GM12878 (cell line): Measurements from ENCODE around the gene ENPP7. TPM values are rescaled to one million over a fixed set of nuclear protein-coding genes. Genes with fewer than 3 reads are reported as not detected.

ENCODE experiments used
- ATAC-seq: fragments of 200-7000 bp; cut with Tn5 transposase; 3 replicates; pipeline ENCODE4 v1.9.1; 2020; ENCODE audit warnings: mild to moderate bottlenecking, moderate library complexity
- BruUV-seq: library from RNA; stranded (reverse); fragments of 400-500 nt; replicated peaks from 2 replicates; lab custom pipeline; 2021; lab: Mats Ljungman, UMichigan
- CTCF ChIA-PET: fragments of 300-600 bp; sonication (Branson Sonifier 250); formaldehyde crosslinking; extraction: SDS; loops from one replicate; lab custom pipeline; 2021; ENCODE audit warnings: inconsistent platforms; lab: Yijun Ruan, JAX
- POLR2A ChIA-PET: fragments of 350-600 bp; formaldehyde crosslinking; extraction: SDS; loops from one replicate; lab custom pipeline; 2021; ENCODE audit warnings: inconsistent platforms; lab: Charles Lee
- RAD21 ChIA-PET: fragments of 300-600 bp; sonication (Branson Sonifier 250); formaldehyde crosslinking; loops from one replicate; lab custom pipeline; 2023; ENCODE audit warnings: antibody characterized with exemption; ENCODE audit not compliant: unreplicated experiment; lab: Charles Lee
- SMC1A ChIA-PET: fragments of 300-600 bp; sonication (Branson Sonifier 250); formaldehyde crosslinking; loops from one replicate; lab custom pipeline; 2023; ENCODE audit not compliant: unreplicated experiment, uncharacterized antibody; lab: Charles Lee
- DNase-seq: peaks from one replicate; pipeline ENCODE4 v3.0.0-alpha.2; 2011; ENCODE audit warnings: low read depth, low spot score
- FAIRE-seq: peaks from 3 replicates; lab custom pipeline; 2011; peaks lifted over from hg19 to GRCh38; lab: Jason Lieb, UNC
- H2AFZ ChIP-seq: 2 replicates; pipeline ENCODE4 v1.6.0; 2011; ENCODE audit warnings: low read depth, low read length, control low read depth; ENCODE audit not compliant: control insufficient read depth
- H3K27ac ChIP-seq: 2 replicates; pipeline ENCODE4 v1.5.1; 2011; ENCODE audit warnings: control low read depth; ENCODE audit not compliant: control insufficient read depth, insufficient read depth
- H3K27me3 ChIP-seq, 2 experiments: replicated peaks in 1 of 2; 2 replicates each; pipeline versions ENCODE4 v1.6.0 to v1.6.1; 2011; ENCODE audit warnings: low read length in 1 of 2; ENCODE audit not compliant: control insufficient read depth in 2 of 2, insufficient read depth in 2 of 2
- H3K36me3 ChIP-seq, 2 experiments: 2 replicates each; pipeline ENCODE4 v1.5.1; 2011; ENCODE audit warnings: low read length in 1 of 2; ENCODE audit not compliant: control insufficient read depth in 2 of 2, insufficient read depth in 2 of 2
- H3K4me1 ChIP-seq: 2 replicates; pipeline ENCODE4 v1.6.1; 2011; ENCODE audit warnings: mild to moderate bottlenecking, low read length, moderate library complexity, mixed read lengths; ENCODE audit not compliant: control insufficient read depth, insufficient read depth
- H3K4me2 ChIP-seq: 2 replicates; pipeline ENCODE4 v1.6.0; 2011; ENCODE audit warnings: control low read depth; ENCODE audit not compliant: control insufficient read depth, insufficient read depth
- H3K4me3 ChIP-seq: fragments of 200-600 bp; sonication (generic); 2 replicates; pipeline ENCODE4 v1.5.1; 2016
- H3K79me2 ChIP-seq: 2 replicates; pipeline ENCODE4 v1.6.0; 2011; ENCODE audit warnings: low read length; ENCODE audit not compliant: control insufficient read depth, insufficient read depth
- H3K9ac ChIP-seq: 2 replicates; pipeline ENCODE4 v1.8.0; 2011; ENCODE audit warnings: low read length, control low read depth, mixed read lengths; ENCODE audit not compliant: control insufficient read depth, insufficient read depth
- H3K9me3 ChIP-seq: replicated peaks from 3 replicates; pipeline ENCODE4 v1.5.1; 2011; ENCODE audit warnings: mild to moderate bottlenecking, low read length; ENCODE audit not compliant: control insufficient read depth, insufficient read depth
- H4K20me1 ChIP-seq: 2 replicates; pipeline ENCODE4 v1.6.0; 2011; ENCODE audit not compliant: control insufficient read depth, insufficient read depth
- BMI1 ChIP-seq: fragments of 450-650 bp; IDR thresholded peaks from 2 replicates; pipeline ENCODE4 v1.6.1; 2016; ENCODE audit warnings: mild to moderate bottlenecking, moderate library complexity, borderline replicate concordance
- CHD4 ChIP-seq: fragments of 200-600 bp; sonication (generic); IDR thresholded peaks from 2 replicates; pipeline ENCODE4 v1.6.1; 2016; ENCODE audit warnings: mild to moderate bottlenecking
- CTCF ChIP-seq, 3 experiments: IDR thresholded peaks in 2 of 3; conservative IDR thresholded peaks in 1 of 3; 2 replicates each; pipeline ENCODE4 v1.5.1; 2011; ENCODE audit warnings: low read depth in 3 of 3, low read length in 3 of 3, mild to moderate bottlenecking in 3 of 3, control low read depth in 2 of 3, moderate library complexity in 2 of 3, inconsistent platforms in 1 of 3, mixed read lengths in 1 of 3; ENCODE audit not compliant: control insufficient read depth in 2 of 3, insufficient read depth in 1 of 3; ENCODE audit errors: extremely low read depth in 1 of 3
- GABPA ChIP-seq: IDR thresholded peaks from 2 replicates; pipeline ENCODE4 v1.6.1; 2014; ENCODE audit warnings: antibody characterized with exemption, low read depth, mild to moderate bottlenecking, inconsistent platforms
- MTA3 ChIP-seq: IDR thresholded peaks from 2 replicates; pipeline ENCODE4 v1.6.1; 2012; ENCODE audit warnings: low read length, inconsistent platforms, borderline replicate concordance
- NR2C1 ChIP-seq: fragments of 450-650 bp; IDR thresholded peaks from 2 replicates; pipeline ENCODE4 v1.6.1; 2017; ENCODE audit warnings: antibody characterized with exemption, mild to moderate bottlenecking, moderate library complexity
- NRF1 ChIP-seq: conservative IDR thresholded peaks from 2 replicates; pipeline ENCODE4 v1.6.1; 2011; ENCODE audit warnings: mild to moderate bottlenecking, low read depth, low read length, improper control_type of control experiment
- RFX5 ChIP-seq: IDR thresholded peaks from 2 replicates; pipeline ENCODE4 v1.6.1; 2011; ENCODE audit warnings: low read depth, low read length, improper control_type of control experiment
- SIX5 ChIP-seq: IDR thresholded peaks from 2 replicates; pipeline ENCODE4 v1.6.1; 2011; ENCODE audit warnings: mild to moderate bottlenecking, low read depth, low read length, moderate library complexity; ENCODE audit not compliant: severe bottlenecking
- YY1 ChIP-seq: IDR thresholded peaks from 2 replicates; pipeline ENCODE4 v1.6.1; 2011; ENCODE audit warnings: low read depth, mild to moderate bottlenecking, low read length
- ZBTB33 ChIP-seq: fragments of 450-650 bp; IDR thresholded peaks from 2 replicates; pipeline ENCODE4 v1.6.1; 2017; ENCODE audit warnings: mild to moderate bottlenecking
- WGBS: methylation state at CpG from one replicate; pipeline ENCODE4 v1.1.6; 2016; ENCODE audit warnings: low lambda C conversion rate; ENCODE audit not compliant: insufficient replicate concordance, insufficient coverage; ENCODE audit errors: missing lambda C conversion rate; 5-methylcytosine and 5-hydroxymethylcytosine counted together
- in situ Hi-C: fragments of 300-500 bp; cut with MboI; formaldehyde crosslinking; loops from 9 replicates; pipeline ENCODE4 v1.14.3; 2018; ENCODE audit warnings: mixed read lengths
- intact Hi-C: fragments of 100-400 bp; cut with micrococcal nuclease; formaldehyde crosslinking; loops from one replicate; pipeline ENCODE4 v1.14.2; 2022; ENCODE audit not compliant: unreplicated experiment
- polyA plus RNA-seq, 11 experiments: library from polyadenylated mRNA; depleted of rRNA in 4 of 11; unstranded in 6 of 11; stranded (reverse) in 5 of 11; fragments of >200 nt; fragmentation: Nextera tagmentation in 4 of 11; fragmentation: Illumina TruSeq in 1 of 11; extraction: Ambion mirVana in 4 of 11; extraction: Trizol in 1 of 11; gene quantifications; 1 replicate in 1 of 11; 2 replicates in 10 of 11; pipeline versions ENCODE4 v1.2.1 to v1.2.3, GENCODE V29; 2011 to 2016; ENCODE audit warnings: inconsistent platforms in 2 of 11, missing spikeins in 2 of 11, low read depth in 1 of 11
- total RNA-seq, 4 experiments: library from RNA; depleted of rRNA in 3 of 4; stranded (reverse); fragments of >200 nt in 3 of 4; fragmentation: Illumina TruSeq in 1 of 4; extraction: Trizol in 1 of 4; gene quantifications; 2 replicates each; pipeline versions ENCODE4 v1.2.1 to v1.2.3, GENCODE V29; 2013 to 2021

Gene ENPP7
- total and polyA plus RNA-seq, 10 of the 15 experiments (the other 5 are each of a cell fraction or from before 2014, with no cell fraction given), result 0.04 to 0.41 (median 0.18) TPM; not detected in 1

GRCh38 chr17:79774561-79774975 lies 43.8 kb downstream of the ENPP7 start:
- H3K9ac ChIP-seq, result no peak overlapping the region
- CTCF ChIA-PET, result interaction anchor here (0.6 to 1.7 kb wide), 3 partner anchors 12 to 215 kb away, joined by 3 to 5 read pairs (median 3); no protein-coding TSS in a partner anchor

More at GRCh38 chr17:79774561-79774975, 43.8 kb downstream of the ENPP7 start:
- no peak for DNase-seq
- TF ChIP-seq SIX5, result no peak
- TF ChIP-seq RFX5, result no peak
- TF ChIP-seq ZBTB33, result no peak
- no peak for TF ChIP-seq GABPA
- no peak for TF ChIP-seq BMI1
- no peak for TF ChIP-seq YY1
- TF ChIP-seq CTCF (IDR thresholded peaks at IDR 0.05 in 2 of 3, conservative IDR thresholded peaks at IDR 0.05 in 1 of 3; ENCODE audit: control insufficient read depth in 2 of 3, extremely low read depth in 1 of 3, insufficient read depth in 1 of 3, low read depth in 3 of 3, low read length in 3 of 3), result no peak
- TF ChIP-seq NR2C1, result no peak
- TF ChIP-seq CHD4, result no peak
- no peak for TF ChIP-seq NRF1
- TF ChIP-seq MTA3, result no peak
- Histone ChIP-seq H3K4me1 (peaks cover 9% of the 10 kb centered on the region), H3K79me2 (no peaks in the 10 kb centered on the region), H3K4me2 (no peak overlapping the region), H3K9me3 (no peaks in the 10 kb centered on the region), H3K36me3 (no peaks in the 10 kb centered on the region), H3K4me3 (no peak overlapping the region), H3K27ac (no peak overlapping the region), H3K27me3 (peaks cover 8 to 11% of the 10 kb centered on the region in 2 experiments), H2AFZ (no peak overlapping the region), H4K20me1 (no peaks in the 10 kb centered on the region)
- WGBS, result 43% methylated on average over 8 of the region's 8 CpGs
- ATAC-seq, result no peak
- FAIRE-seq, result no peak
- ChIA-PET SMC1A (no interaction called here), POLR2A (no interaction called here), RAD21 (no interaction called here)
- BruUV-seq, result no TSS peak
- intact Hi-C loops (no loop called here), in situ Hi-C loops (no loop called here)
